HG03097 (cell line): Measurements from ENCODE around the gene FANCC.

Experiments used
- ATAC-seq: cut with Tn5 transposase; IDR thresholded peaks from one replicate; pipeline ENCODE4 v1.9.1; 2021; ENCODE audit not compliant: unreplicated experiment, low FRiP score

The FANCC gene

DNA sequence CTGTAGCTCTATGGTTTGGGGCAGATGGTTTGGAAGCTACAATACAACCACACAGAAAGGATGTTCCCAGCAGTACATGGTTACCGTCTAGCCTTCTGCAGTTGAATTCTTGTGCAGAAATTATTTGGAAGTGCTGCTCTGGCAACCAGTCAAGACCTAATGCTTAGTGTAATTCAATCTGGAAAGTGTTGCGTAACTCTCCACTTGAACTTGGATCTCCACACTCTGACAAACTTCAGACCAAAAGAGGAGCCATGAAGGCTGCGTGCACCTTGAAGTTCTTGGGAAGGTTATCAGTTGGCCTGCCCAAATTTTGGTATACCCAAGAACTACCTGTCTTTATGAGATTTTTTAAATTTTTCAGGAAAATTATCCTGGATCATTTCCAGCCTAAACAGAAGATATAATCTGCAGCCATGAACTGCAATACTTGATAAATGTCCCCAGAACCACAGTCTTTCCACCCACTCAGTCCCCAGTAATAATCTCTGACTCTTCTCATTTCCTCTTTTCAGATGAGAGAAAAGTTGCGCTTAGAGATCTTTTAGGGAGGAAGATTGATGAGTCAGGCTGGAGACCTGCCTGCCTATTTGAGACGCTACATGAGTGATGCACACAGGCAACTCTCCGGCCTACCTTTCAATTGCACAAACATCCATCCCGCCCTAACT lies 159.9 kb downstream of the FANCC start:
- no peak for ATAC-seq

DNA sequence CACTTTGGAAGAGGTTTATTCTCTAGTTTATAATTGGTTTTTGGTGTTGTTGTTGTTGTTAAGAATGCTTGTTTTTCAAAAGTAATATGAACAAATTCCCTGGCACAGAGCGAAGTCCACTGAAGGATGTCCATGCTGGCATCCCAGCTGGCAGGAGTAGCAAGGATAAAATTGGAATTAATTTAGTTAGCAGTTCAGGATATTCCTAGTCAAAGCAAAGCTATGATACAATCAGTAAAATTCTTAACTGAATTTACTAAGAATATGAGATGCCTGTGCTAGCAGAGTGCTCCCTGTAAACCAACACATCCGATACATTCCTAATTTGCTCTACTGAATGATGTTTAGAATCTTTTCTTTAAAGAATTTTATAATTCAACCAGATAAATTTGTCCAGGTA lies 161.4 kb downstream of the FANCC start:
- no peak for ATAC-seq

DNA sequence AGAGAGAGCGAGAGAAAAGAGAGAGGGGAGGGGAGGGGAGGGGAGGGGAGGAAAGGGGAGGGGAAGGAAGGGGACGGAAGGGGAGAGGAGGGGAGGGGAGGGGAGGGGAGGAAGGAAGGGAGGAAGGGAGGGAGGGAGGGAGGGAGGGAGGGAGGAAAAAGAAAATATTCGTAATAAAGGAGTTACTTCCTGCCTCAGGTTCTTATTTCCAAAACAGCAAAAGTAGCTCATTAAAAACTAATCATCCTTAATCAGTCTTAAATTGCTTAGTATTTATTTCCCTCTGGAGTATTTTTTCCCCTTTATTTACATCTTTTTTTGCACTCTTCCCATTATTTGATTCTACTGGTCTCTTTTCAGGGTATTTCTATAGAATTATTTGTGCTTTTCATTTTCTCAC lies 162.3 kb downstream of the FANCC start:
- no peak for ATAC-seq

DNA sequence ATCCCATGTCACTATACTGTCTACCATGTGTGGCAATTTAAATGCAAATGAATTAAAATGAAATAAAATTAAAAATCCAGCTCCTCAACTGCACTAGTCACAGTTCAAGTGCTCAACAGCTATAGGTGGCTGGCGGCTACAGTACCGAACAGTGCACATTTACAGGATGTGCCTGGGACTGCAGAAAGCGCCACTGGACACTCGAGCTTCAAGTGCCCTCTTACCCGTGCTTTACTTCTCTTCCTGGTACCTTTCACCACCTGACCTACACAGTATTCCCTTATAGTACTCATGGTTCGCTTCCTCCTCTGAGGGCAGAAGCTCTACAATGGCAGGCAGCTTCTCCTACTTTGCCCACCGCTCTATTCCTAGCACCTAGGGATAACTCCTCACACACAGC lies 166.6 kb downstream of the FANCC start:
- no peak for ATAC-seq

DNA sequence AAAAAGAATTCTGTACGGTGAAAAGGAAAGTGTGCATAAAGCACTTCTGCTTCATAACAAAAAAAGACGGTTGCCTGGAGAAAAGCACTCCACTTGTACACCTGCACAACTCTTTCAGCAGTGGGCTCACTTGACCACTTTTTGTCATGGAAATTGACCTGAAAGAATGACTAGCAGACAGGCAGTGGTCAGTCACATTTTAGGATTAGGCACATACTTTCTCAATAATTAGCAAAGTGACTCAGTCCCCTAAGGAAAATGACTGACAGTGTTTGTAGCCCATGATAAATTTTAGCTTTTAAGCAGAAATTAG lies 169.3 kb downstream of the FANCC start:
- no peak for ATAC-seq

DNA sequence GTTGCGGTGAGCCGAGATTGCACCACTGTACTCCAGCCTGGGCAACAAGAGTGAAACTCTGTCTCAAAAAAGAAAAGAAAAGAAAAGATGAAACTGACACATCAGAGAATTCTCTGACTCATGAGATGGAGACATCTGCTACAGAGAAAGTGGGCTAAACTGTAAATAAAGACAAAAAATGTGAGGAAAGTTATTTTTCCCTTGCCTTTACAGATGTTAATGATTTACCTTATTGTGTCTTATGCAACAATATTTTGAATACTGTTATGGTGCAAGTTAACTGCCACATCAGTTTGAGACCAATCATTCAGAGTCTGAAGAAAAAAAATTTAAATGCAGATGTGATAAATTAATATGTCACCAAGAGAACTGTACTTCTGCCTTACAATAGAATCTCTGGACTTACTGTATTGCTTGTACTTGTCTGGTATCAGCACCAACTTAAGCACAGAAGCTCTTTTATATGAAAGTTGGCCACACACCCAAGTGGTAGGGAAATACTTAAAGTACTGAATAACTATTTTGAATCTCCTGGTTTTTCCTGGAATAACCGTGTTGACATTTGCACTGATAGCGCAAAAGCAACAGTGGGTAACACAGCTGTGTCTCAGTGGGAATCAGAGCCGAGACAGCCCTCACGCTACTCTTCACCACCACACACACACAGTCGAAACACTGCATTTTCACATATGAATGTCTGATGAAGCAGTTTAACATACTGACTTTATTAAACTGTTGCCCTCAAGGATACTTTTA lies 169.9 kb downstream of the FANCC start:
- no peak for ATAC-seq

DNA sequence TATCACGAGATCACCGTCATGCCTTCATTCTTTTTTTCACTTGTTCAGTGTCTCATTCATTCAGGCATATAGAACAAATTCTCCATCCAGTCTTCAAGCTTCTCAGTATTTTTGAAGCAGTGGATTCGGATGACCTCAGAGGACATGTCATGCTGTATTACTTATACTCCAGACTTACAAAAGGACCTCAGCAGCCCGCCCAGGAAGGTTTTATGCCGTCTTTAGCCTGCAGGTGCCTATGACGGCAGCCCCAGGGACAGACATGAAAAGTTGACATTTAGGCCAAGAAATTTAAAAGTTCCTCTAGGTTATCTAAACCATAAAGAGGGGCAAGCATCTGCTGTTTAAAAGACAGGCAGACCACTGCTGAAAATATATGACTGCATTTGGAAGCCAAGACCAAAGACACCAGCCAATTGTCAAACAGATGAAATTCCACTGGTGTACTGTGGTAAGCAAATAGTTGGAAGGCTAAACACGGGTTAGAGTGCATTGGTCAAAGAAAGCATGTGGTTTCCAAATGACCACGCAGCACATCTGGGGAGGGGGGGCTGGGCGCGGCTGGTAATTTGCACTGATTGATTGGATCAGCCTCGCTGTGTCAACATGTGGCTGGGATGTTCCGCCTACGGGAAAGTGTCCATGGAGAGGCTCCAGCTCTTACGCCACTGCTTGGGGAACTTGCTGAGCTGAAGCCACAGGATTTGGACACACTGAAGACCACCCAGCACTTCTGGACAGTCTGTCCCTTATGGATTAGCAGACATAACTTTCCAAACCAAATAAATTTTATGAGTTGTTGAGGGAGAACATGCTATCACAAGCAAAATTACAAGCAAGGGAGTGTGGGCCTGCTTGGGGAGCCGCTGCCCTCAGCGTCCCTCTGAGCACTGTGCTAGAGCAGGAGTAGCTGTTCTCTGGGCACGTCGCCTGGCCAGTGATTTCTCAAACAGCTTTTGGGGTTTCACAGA lies 173.6 kb downstream of the FANCC start:
- ATAC-seq, result no peak

DNA sequence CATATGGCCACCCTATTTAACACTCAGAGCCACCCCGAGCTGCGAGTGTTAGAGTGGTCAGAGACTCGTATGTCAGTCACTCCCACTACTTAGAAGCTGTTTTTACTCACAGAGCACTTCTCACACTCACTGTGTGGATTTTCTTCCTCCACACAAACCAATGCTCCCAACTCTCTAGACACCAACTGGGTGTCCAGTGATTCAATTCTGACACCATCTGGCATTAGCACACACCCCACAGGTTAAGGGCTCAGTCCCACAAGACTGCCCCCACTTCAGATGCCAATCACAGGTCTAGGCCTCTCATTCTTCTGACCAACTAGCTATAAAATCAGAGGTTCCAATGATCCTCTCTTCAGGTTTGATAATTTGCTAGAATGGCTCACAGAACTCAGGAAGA lies 174.8 kb downstream of the FANCC start:
- no peak for ATAC-seq

DNA sequence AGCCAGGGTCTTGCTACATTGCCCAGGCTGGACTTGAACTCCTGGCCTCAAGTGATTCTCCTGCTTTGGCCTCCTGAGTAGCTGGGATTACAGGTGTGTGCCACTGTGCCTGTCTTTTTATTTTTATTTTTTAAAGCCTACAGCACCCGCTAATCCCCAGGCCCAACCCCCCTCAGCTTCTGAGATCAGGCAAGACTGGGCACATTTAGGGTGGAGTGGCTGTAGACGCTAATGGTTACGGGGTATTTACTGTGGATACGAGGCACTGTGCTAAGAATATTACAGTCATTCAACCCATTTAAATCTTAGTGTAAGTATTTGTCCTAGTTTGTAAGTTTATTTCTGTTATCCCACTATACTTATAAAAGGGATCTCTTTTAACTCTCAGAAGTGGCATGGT lies 175.2 kb downstream of the FANCC start:
- no peak for ATAC-seq

DNA sequence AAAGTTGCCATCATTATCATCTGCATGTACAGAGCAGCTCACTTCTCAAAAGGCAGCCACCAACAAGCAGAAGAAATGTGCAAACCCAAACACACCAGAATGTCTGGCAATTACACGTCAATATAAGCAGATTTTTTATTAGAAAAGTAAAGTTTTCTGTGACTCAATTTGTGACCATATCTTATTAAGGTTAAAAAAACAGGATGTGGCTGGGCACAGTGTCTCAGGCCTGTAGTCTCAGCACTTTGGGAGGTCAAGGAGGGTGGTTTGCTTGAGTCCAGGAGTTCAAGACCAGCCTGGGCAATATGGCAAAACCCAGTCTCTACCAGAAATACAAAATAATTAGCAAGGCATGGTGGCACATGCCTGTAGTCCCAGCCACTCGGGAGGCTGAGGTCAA lies 176.7 kb downstream of the FANCC start:
- ATAC-seq, result no peak

DNA sequence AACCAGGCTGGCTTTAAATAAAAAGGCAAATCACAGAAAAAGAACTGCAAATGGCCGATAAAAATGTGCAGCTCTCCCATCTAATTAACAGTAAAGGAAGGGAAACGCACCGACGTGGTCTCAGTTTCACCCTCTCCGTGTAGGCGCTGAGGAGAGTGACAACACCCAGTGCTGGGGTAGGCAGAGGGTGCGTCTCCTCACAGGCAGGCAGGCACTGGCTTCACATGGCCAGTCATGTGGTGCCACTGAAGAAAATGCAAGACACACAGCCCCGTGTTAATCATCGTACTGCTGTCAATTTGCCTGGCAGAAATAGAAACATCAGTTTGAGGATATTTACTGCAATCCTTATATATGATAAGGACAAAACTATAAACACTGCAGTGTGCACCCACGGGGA lies 178.4 kb downstream of the FANCC start:
- no peak for ATAC-seq

DNA sequence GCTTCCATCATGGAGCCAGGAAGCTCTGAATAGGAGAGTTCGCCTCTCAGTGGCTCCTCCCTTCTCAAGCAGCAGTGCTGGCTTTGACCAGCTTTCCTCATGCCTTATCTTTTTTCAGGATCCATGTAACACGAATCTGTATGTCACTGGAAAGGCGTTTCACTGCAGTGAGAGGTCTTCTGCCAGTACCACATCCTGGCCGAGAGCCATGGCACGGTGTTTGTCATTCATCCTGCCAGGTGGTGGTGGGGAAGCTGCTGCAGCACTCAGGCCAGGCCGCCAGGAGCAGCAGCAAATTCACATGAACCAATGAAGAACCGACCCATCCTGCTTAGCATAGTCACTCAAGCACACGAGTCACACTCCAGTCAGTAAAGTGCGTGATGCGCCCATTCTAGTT lies 179.0 kb downstream of the FANCC start:
- ATAC-seq, result no peak

DNA sequence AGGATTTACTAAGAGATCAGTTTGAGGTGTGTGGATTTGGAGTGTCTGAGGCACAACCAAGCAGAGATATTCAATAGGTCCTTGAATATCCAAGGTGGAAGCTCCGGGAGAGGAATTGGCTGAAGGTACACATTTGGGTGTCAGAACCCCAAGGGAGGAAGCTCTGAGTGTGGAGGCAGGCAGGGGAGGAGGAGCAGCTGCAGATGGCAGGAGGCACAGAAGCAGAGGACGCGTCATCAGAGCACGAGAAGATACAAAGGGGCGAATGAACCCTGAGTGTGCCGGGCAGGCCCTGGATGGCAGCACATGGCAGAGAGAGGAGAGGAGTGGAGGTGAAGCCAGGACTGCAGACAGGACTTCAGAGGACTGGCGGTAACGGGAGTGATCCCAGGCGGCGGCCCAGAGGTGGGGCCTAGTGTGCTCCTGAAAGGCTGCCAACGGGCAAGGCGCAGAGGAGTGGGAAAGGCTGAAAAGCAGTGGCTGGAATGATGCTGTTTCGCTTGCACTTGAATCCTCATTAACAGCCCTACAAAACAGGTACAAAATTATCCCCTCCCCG lies 179.8 kb downstream of the FANCC start:
- no peak for ATAC-seq

DNA sequence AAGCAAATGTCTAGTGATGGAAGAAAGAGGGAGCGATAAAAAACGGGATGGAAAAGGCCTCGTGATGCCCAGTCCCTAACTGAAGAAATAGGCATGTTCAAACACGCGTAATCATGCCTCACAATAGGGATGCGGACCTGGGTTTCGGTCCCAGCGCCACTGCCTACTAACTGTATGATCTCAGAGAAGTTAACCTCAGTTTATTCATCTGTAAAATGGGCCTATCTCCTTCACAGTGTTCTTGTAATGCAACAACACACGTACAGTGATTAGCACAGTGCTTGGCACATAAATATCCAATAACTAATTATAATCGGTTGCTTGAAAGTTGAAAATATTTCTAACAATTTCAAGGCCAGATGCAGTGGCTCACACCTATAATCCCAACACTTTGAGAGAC lies 181.8 kb downstream of the FANCC start:
- no peak for ATAC-seq

DNA sequence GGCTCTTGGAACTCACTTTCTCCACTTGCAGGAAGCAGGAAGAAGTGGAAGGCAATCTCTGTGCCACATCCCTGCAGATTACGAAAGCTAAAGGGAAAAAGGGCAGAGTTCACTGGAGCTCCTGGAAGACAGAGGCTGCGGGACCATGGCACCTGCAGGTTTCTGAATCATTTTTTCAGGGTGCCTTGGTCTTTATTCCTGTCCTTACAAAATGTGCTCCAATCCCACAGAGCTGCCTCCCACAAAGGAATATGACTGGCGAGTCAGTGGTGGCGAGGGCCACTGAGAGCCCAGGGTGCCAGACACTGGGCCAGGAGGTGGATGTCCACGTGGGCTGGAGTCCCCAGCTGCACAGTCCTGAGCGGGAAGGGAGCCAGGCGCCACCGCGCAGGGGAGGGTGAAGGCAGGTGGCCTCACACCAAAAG lies 183.0 kb downstream of the FANCC start:
- no peak for ATAC-seq

DNA sequence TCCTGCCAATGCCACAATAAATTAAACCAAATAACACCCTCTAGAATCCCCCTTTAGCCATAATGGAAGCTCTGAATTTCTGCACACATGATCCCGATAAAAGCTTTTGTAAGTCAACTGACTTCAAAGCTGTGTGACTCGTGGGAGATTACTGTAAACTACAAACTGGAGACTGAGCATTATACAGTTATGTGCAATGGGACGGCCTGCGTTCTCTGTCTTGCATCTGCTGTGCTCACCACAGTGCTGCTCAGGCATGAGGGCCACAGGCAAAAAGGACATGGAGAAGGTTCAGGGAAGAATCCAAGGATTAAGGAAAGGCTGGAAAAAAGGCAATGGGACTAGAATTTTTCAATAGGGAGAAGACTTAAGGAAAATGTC lies 184.2 kb downstream of the FANCC start:
- ATAC-seq, result no peak

DNA sequence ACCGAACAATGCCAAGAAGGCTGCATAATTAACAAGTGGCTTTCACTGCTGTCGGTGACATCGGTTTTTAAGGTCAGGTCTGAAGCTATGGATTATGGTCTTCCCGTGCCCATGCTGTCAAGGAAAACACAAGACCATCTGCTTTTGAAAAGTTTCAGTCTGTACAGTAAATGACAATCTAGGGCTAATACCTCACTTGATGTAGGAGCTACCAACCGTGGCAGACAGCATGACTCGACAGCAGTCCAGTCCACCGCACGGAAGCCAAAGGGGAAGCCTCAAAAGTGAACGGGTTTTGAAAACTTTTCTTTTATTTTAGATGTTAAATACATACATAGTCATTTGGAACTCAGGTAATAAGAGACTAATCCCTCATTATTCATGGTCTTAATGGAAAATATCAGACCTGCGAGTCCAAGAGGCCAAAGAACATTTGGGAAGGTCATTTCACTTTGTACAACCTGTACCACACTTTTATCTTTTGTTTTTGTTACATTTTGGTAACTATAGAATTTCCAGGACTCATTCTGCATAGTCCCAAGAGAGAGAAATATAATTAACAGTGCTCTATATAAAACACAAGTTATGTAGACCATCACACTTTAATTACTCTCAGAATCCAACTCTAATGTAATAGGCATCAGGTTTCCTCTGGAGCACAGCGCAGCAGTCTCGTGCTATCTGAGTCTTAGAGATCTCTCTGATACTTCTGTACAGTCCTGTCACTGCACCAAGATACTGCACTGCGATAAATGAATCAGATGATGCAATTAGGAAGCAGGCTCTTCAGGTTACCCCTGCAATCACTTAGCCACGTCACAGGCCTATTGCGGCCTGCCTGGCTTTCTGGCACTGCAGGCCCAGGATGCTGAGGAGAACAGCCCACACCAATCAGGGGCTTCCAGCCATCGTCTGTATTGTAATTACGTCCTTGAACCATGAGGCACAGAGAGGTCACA lies 184.9 kb downstream of the FANCC start:
- no peak for ATAC-seq

DNA sequence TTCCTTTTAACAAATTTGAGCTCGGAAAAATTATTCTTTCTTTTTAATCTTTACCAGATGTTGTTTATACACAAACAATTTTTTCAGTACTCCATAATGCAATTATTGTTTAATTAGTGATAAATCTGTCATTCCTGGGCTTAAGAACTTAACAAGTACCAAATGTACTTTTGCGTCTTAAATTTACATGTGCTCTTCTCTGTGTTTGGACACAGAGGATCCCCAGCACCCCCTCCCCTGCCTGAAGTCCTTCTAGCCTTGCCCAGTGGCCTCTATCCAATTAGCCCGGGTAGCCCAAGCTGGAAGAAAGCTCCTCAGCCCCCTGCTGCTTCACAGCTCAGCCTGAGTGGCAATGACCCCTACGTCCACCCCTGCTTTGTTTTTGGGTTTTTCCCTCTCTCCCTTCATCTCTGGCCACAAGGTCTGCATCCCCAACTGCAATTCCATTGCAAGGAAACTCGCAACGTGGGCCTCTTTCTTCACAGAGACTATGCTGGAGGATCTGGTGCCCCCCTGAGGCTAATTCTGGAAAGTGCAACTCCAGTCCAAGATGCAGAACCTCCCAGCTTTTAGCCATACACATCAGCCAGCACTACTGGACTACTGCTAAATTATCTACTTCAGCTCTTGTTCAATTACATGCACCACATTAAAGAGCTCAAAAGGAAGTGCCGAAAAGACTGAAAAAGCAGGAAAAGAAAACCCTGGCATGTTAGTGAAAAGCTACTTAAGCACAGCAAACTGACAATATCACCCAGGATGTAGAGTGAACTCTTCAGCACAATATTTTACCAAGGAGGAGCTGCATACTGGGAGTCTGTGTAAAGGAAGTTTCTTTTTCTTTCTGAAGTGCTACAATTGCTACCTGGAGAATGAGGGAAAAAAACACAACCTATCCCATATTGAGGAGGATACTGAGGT lies 186.2 kb downstream of the FANCC start:
- no peak for ATAC-seq

DNA sequence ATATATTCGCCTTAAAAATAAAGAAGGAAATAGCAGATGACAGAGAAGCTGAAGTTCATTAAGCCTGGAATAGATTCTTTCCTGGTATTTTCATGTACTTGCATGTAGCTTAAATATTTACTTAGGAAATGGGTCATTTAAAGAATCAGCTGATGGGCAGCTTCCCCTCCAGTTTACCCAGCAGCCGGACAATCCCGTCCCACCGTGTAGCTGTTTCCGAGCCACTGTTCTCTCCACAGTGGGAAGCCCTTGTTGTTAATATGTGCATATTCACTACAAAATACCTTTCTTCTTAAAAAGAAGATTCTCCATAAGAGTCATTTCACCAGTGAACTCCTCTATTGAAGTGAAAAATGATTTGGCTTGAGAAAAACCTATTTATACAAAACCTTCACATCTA lies 187.0 kb downstream of the FANCC start:
- ATAC-seq, result no peak
